GM12801 (cell line): Measurements from ENCODE around the gene DNAJC18.

Experiments used
- CTCF ChIP-seq: IDR thresholded peaks from one replicate; pipeline ENCODE4 v1.5.1; 2011; ENCODE audit warnings: control low read depth; ENCODE audit not compliant: insufficient read length; ENCODE audit errors: extremely low read depth

The DNAJC18 gene

GRCh38 chr5:139377226-139377625 is 62.1 kb downstream of the DNAJC18 start:
- TF ChIP-seq CTCF: no peak

GRCh38 chr5:139376364-139376763 is 63.0 kb downstream of the DNAJC18 start:
- no peak for TF ChIP-seq CTCF

GRCh38 chr5:139374909-139375308 is 64.4 kb downstream of the DNAJC18 start:
- no peak for TF ChIP-seq CTCF

- no peak for TF ChIP-seq CTCF
Observed at GRCh38 chr5:139371482-139372435, 67.6 kb downstream of the DNAJC18 start.

GRCh38 chr5:139369181-139369580 is 70.1 kb downstream of the DNAJC18 start:
- TF ChIP-seq CTCF: no peak

GRCh38 chr5:139368613-139369012 is 70.7 kb downstream of the DNAJC18 start:
- no peak for TF ChIP-seq CTCF

- no peak for TF ChIP-seq CTCF
Observed at GRCh38 chr5:139364466-139364865, 74.9 kb downstream of the DNAJC18 start.
